Measurements from ENCODE around the gene F13A1.

DNA sequence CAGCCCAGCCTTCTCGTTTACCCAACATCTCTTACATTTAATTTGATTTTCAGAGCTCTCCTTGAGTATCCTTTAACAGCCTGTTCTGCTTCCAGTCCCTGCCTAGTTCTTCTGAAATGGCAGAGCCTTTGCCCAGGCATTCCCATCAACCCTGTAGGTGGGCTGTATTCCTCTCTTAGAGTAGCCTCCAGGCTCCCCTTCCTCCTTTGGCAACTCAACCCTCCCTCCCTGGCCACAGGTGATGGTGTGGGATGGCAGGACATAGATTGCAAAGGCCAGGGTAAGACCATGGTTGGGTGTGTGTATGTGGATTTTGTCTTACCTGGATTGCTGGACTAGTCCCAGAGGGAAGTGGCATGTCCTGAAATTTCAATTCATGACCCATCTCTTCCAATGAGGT, 125.4 kb downstream of the F13A1 start:
- no peak for TF ChIP-seq EZH2 (IDR thresholded peaks at IDR 0.05; ENCODE audit: low read depth, low read length, severe bottlenecking)
- TF ChIP-seq, protein P1, sequence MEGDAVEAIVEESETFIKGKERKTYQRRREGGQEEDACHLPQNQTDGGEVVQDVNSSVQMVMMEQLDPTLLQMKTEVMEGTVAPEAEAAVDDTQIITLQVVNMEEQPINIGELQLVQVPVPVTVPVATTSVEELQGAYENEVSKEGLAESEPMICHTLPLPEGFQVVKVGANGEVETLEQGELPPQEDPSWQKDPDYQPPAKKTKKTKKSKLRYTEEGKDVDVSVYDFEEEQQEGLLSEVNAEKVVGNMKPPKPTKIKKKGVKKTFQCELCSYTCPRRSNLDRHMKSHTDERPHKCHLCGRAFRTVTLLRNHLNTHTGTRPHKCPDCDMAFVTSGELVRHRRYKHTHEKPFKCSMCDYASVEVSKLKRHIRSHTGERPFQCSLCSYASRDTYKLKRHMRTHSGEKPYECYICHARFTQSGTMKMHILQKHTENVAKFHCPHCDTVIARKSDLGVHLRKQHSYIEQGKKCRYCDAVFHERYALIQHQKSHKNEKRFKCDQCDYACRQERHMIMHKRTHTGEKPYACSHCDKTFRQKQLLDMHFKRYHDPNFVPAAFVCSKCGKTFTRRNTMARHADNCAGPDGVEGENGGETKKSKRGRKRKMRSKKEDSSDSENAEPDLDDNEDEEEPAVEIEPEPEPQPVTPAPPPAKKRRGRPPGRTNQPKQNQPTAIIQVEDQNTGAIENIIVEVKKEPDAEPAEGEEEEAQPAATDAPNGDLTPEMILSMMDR (IDR thresholded peaks at IDR 0.05; ENCODE audit: control extremely low read depth in 1 of 3, insufficient read depth in 1 of 3, low read depth in 1 of 3, low read length in 3 of 3), result no peak
- TF ChIP-seq, protein P2, sequence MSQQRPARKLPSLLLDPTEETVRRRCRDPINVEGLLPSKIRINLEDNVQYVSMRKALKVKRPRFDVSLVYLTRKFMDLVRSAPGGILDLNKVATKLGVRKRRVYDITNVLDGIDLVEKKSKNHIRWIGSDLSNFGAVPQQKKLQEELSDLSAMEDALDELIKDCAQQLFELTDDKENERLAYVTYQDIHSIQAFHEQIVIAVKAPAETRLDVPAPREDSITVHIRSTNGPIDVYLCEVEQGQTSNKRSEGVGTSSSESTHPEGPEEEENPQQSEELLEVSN (IDR thresholded peaks at IDR 0.05), result no peak
- TF ChIP-seq TAF7 (optimal IDR thresholded peaks at IDR 0.05; ENCODE audit: borderline replicate concordance, low read depth, low read length), result no peak
- no peak for TF ChIP-seq SIX5 (IDR thresholded peaks at IDR 0.05; ENCODE audit: low read depth, low read length)
- TF ChIP-seq POLR2A (IDR thresholded peaks at IDR 0.05; ENCODE audit: control extremely low read depth in 1 of 2, low read depth in 2 of 2, low read length in 2 of 2), result no peak

All from H1 (cell line).